Activated naive CD8-positive, alpha-beta T cell treated with anti-CD3 and anti-CD28 coated beads, Interleukin-2, amount 50 U/mL, for 24 hours (primary cell): ENCODE measurements around the gene GRM2.
"Not testable (repeated sequence)": the region's sequence is repeated elsewhere in the genome, so short reads cannot be mapped to it uniquely, and the experiment has no call there.

Experiments used
- ATAC-seq: fragments of 150-1000 bp; cut with Tn5 transposase; one replicate; pipeline ENCODE4 v1.10.0; 2021
- DNase-seq: peaks from one replicate; pipeline ENCODE4 v3.0.0; 2021
- H3K27ac Mint-ChIP-seq: one replicate; pipeline ENCODE4 v1.8.0; 2021; ENCODE audit warnings: mild to moderate bottlenecking, mixed read lengths
- H3K27me3 Mint-ChIP-seq: one replicate; pipeline ENCODE4 v1.8.0; 2021; ENCODE audit warnings: mixed read lengths
- H3K36me3 Mint-ChIP-seq: one replicate; pipeline ENCODE4 v1.8.0; 2021; ENCODE audit warnings: low read depth, mixed read lengths
- H3K4me1 Mint-ChIP-seq: one replicate; pipeline ENCODE4 v1.8.0; 2021; ENCODE audit warnings: mixed read lengths
- H3K4me3 Mint-ChIP-seq: one replicate; pipeline ENCODE4 v1.8.0; 2021; ENCODE audit warnings: mild to moderate bottlenecking, moderate library complexity, mixed read lengths
- H3K9me3 Mint-ChIP-seq: one replicate; pipeline ENCODE4 v1.8.0; 2021; ENCODE audit warnings: mixed read lengths

GRM2 gene

DNA sequence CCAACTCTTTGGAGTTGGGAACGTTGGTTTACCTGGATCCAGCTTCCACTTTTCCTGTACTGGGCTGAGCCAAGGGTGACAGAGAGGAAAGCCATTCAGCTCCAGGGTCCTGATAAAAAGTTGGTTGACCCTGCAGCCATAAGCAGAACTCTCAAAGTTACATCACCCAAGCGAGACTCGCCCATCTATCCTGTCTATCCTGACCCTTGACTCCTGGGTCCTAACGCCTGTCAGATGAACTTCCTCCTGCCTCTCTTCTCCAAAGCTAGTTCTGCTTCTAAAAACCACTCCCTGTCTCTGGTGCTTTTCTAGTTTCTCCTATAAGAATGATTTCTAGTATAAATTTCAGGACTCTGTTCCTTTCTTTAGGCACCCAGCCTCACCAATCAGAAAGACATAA is 36.1 kb downstream of the GRM2 start:
- peak overlapping the region; percentile 51 for H3K4me3 Mint-ChIP-seq
- DNase-seq, H3K9me3 Mint-ChIP-seq, ATAC-seq, H3K27me3 Mint-ChIP-seq, H3K36me3 Mint-ChIP-seq: not testable (repeated sequence)
- H3K27ac Mint-ChIP-seq = peak overlapping the region; percentile 63
- H3K4me1 Mint-ChIP-seq = peaks cover 56% of the 10 kb centered on the region

GRCh38 chr3:51747840-51748239 is 41.0 kb downstream of the GRM2 start:
- no peak for DNase-seq
- H3K27me3 Mint-ChIP-seq = no peaks in the 10 kb centered on the region
- H3K27ac Mint-ChIP-seq = peak overlapping the region; percentile 90
- peaks cover 70% of the 10 kb centered on the region for H3K4me1 Mint-ChIP-seq
- no peaks in the 10 kb centered on the region for H3K9me3 Mint-ChIP-seq
- peak; percentile 94 for ATAC-seq
- peaks cover 11% of the 10 kb centered on the region for H3K36me3 Mint-ChIP-seq
- peak overlapping the region; percentile 11 for H3K4me3 Mint-ChIP-seq

DNA sequence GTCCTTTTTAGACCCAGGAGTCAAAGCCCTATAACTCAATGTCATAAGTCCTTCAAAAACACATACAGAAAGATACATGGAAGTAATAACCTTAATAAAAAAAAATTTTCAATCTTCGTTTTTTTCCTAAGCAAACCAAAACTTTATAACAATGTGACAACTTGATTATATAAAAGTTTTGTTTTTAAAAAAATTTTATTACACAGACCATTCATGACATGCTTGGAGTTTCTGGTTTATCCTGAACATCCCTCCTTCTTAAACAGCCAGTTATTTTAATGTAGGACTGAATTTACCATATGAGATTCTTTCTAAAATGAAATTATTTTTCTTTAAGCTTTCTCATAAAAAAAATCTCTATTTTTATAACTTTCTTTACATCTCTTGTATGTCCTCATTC is 41.5 kb downstream of the GRM2 start:
- Mint-ChIP-seq H3K27me3 (peaks cover 5% of the 10 kb centered on the region), H3K4me1 (peaks cover 69% of the 10 kb centered on the region), H3K27ac (peak overlapping the region; percentile 90), H3K36me3 (peaks cover 14% of the 10 kb centered on the region), H3K9me3 (no peaks in the 10 kb centered on the region), H3K4me3 (no peak overlapping the region)
- DNase-seq = no peak
- no peak for ATAC-seq

- ATAC-seq (no peak), DNase-seq (no peak)
- Mint-ChIP-seq H3K27me3 (peaks cover 14% of the 10 kb centered on the region), H3K9me3 (peaks cover under 1% of the 10 kb centered on the region), H3K36me3 (peaks cover 10% of the 10 kb centered on the region), H3K4me3 (no peak overlapping the region), H3K4me1 (peaks cover 51% of the 10 kb centered on the region), H3K27ac (peak overlapping the region; percentile 33)
These were observed 44.0 kb downstream of the GRM2 start for GRCh38 chr3:51750878-51751277.

GRCh38 chr3:51751287-51751686 is 44.4 kb downstream of the GRM2 start:
- ATAC-seq = peak; percentile 62
- Mint-ChIP-seq H3K36me3 (peaks cover 9% of the 10 kb centered on the region), H3K27me3 (peaks cover 17% of the 10 kb centered on the region), H3K27ac (peak overlapping the region; percentile 33), H3K9me3 (peaks cover 5% of the 10 kb centered on the region), H3K4me1 (peaks cover 47% of the 10 kb centered on the region), H3K4me3 (no peak overlapping the region)
- DNase-seq = no peak

GRCh38 chr3:51753763-51754750 is 47.2 kb downstream of the GRM2 start:
- ATAC-seq, H3K4me3 Mint-ChIP-seq, DNase-seq: not testable (repeated sequence)
- peaks cover 12% of the 10 kb centered on the region for H3K36me3 Mint-ChIP-seq
- peaks cover 35% of the 10 kb centered on the region for H3K27me3 Mint-ChIP-seq
- peak overlapping the region; percentile 5 for H3K27ac Mint-ChIP-seq
- H3K4me1 Mint-ChIP-seq = peaks cover 26% of the 10 kb centered on the region
- H3K9me3 Mint-ChIP-seq = peaks cover 26% of the 10 kb centered on the region

DNA sequence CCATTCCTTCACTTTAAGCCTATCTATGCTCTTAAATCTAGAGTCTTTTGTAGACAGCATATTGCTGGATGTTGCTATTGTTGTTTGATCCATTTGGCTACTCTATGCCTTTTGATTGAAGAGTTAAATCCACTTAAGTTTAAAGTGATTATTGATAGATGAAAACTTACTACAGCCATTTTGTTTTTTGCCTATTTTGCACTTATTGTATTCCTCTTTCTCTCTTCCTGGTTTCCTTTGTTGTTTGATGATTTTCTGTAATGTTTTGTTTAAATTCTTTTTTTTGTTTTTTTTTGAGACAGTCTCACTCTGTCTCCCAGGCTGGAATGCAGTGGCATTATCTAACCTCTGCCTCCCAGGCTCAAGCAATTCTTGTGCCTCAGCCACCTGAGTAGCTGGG is 52.3 kb downstream of the GRM2 start:
- Mint-ChIP-seq H3K4me1 (no peaks in the 10 kb centered on the region), H3K27ac (no peak overlapping the region), H3K4me3 (no peak overlapping the region), H3K36me3 (peaks cover 22% of the 10 kb centered on the region), H3K9me3 (peaks cover 41% of the 10 kb centered on the region), H3K27me3 (peaks cover 25% of the 10 kb centered on the region)
- no peak for DNase-seq
- no peak for ATAC-seq
